Liver (tissue), 9 donors: Measurements from ENCODE around the gene IL12RB1. TPM values are rescaled to one million over a fixed set of nuclear protein-coding genes. Genes with fewer than 3 reads are reported as not detected.

ENCODE experiments used
- DNase-seq: peaks from one replicate; pipeline ENCODE4 v3.0.0-alpha.2; 2017; ENCODE audit warnings: low spot score
- H3K27ac ChIP-seq, 2 donors: one replicate each; pipeline ENCODE4 v1.7.0; 2013; ENCODE audit warnings: inconsistent platforms in 2 of 2, low read length in 2 of 2, control low read depth in 1 of 2, low read depth in 1 of 2, mild to moderate bottlenecking in 1 of 2
- H3K27me3 ChIP-seq, 4 donors: one replicate each; pipeline versions ENCODE4 v1.6.1 to v1.7.0; 2013; ENCODE audit warnings: low read length in 3 of 4, inconsistent platforms in 1 of 4, mild to moderate bottlenecking in 1 of 4, moderate library complexity in 1 of 4; ENCODE audit not compliant: control insufficient read depth in 4 of 4, insufficient read depth in 4 of 4
- H3K36me3 ChIP-seq, 4 donors: one replicate each; pipeline versions ENCODE4 v1.6.1 to v1.7.0; 2013; ENCODE audit warnings: low read length in 3 of 4, mild to moderate bottlenecking in 3 of 4, low read depth in 1 of 4, moderate library complexity in 1 of 4; ENCODE audit not compliant: control insufficient read depth in 4 of 4, insufficient read depth in 3 of 4
- H3K4me1 ChIP-seq, 4 donors: one replicate each; pipeline versions ENCODE4 v1.6.1 to v1.7.0; 2013; ENCODE audit warnings: low read length in 3 of 4, mild to moderate bottlenecking in 3 of 4, moderate library complexity in 1 of 4; ENCODE audit not compliant: control insufficient read depth in 4 of 4, insufficient read depth in 4 of 4
- H3K4me3 ChIP-seq, 3 donors: one replicate each; pipeline versions ENCODE4 v1.6.1 to v1.7.0; 2013; ENCODE audit warnings: low read length in 3 of 3, control low read depth in 1 of 3, low read depth in 1 of 3, mild to moderate bottlenecking in 1 of 3
- H3K9ac ChIP-seq, 2 donors: one replicate each; pipeline ENCODE4 v1.7.0; 2013; ENCODE audit warnings: low read length in 2 of 2, mild to moderate bottlenecking in 2 of 2, moderate library complexity in 2 of 2, control low read depth in 1 of 2, low read depth in 1 of 2
- H3K9me3 ChIP-seq, 4 donors: one replicate each; pipeline versions ENCODE4 v1.6.1 to v1.7.0; 2013; ENCODE audit warnings: low read length in 3 of 4; ENCODE audit not compliant: control insufficient read depth in 4 of 4
- CTCF ChIP-seq: fragments of 150-350 bp; IDR thresholded peaks from 2 replicates; pipeline ENCODE4 v1.5.1; 2017; ENCODE audit warnings: improper control_type of control experiment, low read depth, low read length; ENCODE audit not compliant: missing input control
- EGR1 ChIP-seq, 2 donors: IDR thresholded peaks; 2 replicates each; pipeline ENCODE4 v1.6.1; 2016 to 2018; ENCODE audit warnings: antibody characterized with exemption in 2 of 2, low read depth in 2 of 2
- FOXA1 ChIP-seq: IDR thresholded peaks from 2 replicates; pipeline ENCODE4 v1.6.1; 2016; ENCODE audit warnings: antibody characterized with exemption
- FOXA2 ChIP-seq: IDR thresholded peaks from 2 replicates; pipeline ENCODE4 v1.6.1; 2016; ENCODE audit warnings: antibody characterized with exemption
- GABPA ChIP-seq, 2 donors: IDR thresholded peaks in 1 of 2; conservative IDR thresholded peaks in 1 of 2; 2 replicates each; pipeline ENCODE4 v1.6.1; 2016; ENCODE audit warnings: antibody characterized with exemption in 2 of 2, mild to moderate bottlenecking in 1 of 2, moderate library complexity in 1 of 2
- HNF4A ChIP-seq, 2 donors: conservative IDR thresholded peaks; 2 replicates each; pipeline ENCODE4 v1.6.1; 2016; ENCODE audit warnings: antibody characterized with exemption in 2 of 2, mild to moderate bottlenecking in 2 of 2
- HNF4G ChIP-seq: IDR thresholded peaks from 2 replicates; pipeline ENCODE4 v1.6.1; 2016; ENCODE audit warnings: antibody characterized with exemption
- JUND ChIP-seq, 2 donors: IDR thresholded peaks; 2 replicates each; pipeline ENCODE4 v1.6.1; 2016; ENCODE audit warnings: antibody characterized with exemption in 2 of 2
- MAX ChIP-seq: IDR thresholded peaks from 2 replicates; pipeline ENCODE4 v1.6.1; 2016; ENCODE audit warnings: antibody characterized with exemption
- NR2F2 ChIP-seq: IDR thresholded peaks from 2 replicates; pipeline ENCODE4 v1.6.1; 2016; ENCODE audit warnings: antibody characterized with exemption
- RAD21 ChIP-seq, 2 donors: IDR thresholded peaks; 2 replicates each; pipeline ENCODE4 v1.6.1; 2016; ENCODE audit warnings: antibody characterized with exemption in 2 of 2, mild to moderate bottlenecking in 2 of 2
- REST ChIP-seq: IDR thresholded peaks from 2 replicates; pipeline ENCODE4 v1.6.1; 2016; ENCODE audit warnings: antibody characterized with exemption, mild to moderate bottlenecking
- RXRA ChIP-seq, 2 donors: IDR thresholded peaks; 2 replicates each; pipeline ENCODE4 v1.6.1; 2017 to 2018; ENCODE audit warnings: antibody characterized with exemption in 2 of 2, mild to moderate bottlenecking in 1 of 2
- SP1 ChIP-seq: IDR thresholded peaks from 2 replicates; pipeline ENCODE4 v1.6.1; 2018; ENCODE audit warnings: antibody characterized with exemption, mild to moderate bottlenecking
- TAF1 ChIP-seq: conservative IDR thresholded peaks from 2 replicates; pipeline ENCODE4 v1.6.1; 2016; ENCODE audit warnings: antibody characterized with exemption, mild to moderate bottlenecking
- YY1 ChIP-seq: IDR thresholded peaks from 2 replicates; pipeline ENCODE4 v1.6.1; 2016; ENCODE audit warnings: antibody characterized with exemption, mild to moderate bottlenecking
- WGBS: extraction: QIAGEN DNeasy Blood & Tissue Kit; methylation state at CpG from one replicate; pipeline ENCODE4 v1.1.7; 2013; 5-methylcytosine and 5-hydroxymethylcytosine counted together
- polyA plus RNA-seq, 2 donors: library from polyadenylated mRNA; stranded (reverse) in 1 of 2; unstranded in 1 of 2; fragments of 200-250 nt in 1 of 2; fragments of >200 nt in 1 of 2; fragmentation: Nextera tagmentation in 1 of 2; extraction: Ambion mirVana in 1 of 2; gene quantifications; one replicate each; pipeline versions ENCODE4 v1.2.1 to v1.2.3, GENCODE V29; 2013 to 2015
- total RNA-seq, 2 donors: library from RNA; depleted of rRNA; stranded (reverse); fragments of >200 nt; gene quantifications; one replicate each; pipeline ENCODE4 v1.2.3, GENCODE V29; 2014
- TF ChIP-seq, protein P1 (sequence below): IDR thresholded peaks from 2 replicates; pipeline ENCODE4 v1.6.1; 2016; ENCODE audit warnings: antibody characterized with exemption
- TF ChIP-seq, protein P2 (sequence below): IDR thresholded peaks from 2 replicates; pipeline ENCODE4 v1.6.1; 2016; ENCODE audit warnings: antibody characterized with exemption
- donor health status: healthy.
- donor health status: healthy.
- donor health status: healthy.
- donor health status: healthy.
- donor health status: healthy.

The IL12RB1 gene
- total and polyA plus RNA-seq, 4 donors, result 0.43 to 2.4 (median 1.1) TPM

DNA sequence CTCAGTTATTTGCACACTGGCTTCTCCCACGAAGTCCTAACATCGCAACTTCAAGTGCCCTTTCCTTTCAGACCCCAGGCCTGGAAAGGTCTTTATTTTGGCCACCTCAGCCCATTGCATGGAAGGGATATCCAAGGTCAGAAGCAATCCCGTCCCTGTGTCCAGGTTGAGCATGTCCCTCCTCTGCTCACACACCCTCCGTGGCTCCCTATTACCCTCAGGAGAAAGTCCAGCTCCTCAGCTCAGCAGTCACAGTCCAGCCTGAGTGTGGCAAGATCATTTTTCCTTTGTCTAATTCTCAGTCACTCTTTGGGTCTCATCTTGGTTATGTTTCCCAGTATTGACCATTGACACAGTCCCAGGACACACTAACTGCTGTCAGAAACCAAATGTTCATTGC is 59.6 kb downstream of the IL12RB1 start:
- Histone ChIP-seq H3K9me3 (no peaks in the 10 kb centered on the region), H3K9ac (no peak overlapping the region), H3K27ac (no peak overlapping the region), H3K4me1 (peaks cover 3 to 21% (median 10%) of the 10 kb centered on the region in 4 donors), H3K27me3 (no peaks in the 10 kb centered on the region), H3K36me3 (no peaks in the 10 kb centered on the region), H3K4me3 (no peak overlapping the region)
- 95% methylated on average over 4 of the region's 4 CpGs for WGBS
- DNase-seq, result no peak
- TF ChIP-seq TAF1 (no peak), HNF4A (conservative IDR thresholded peaks at IDR 0.05) (no peak), JUND (IDR thresholded peaks at IDR 0.05) (no peak), HNF4G (no peak), MAX (no peak), REST (no peak), YY1 (no peak), SP1 (no peak), EGR1 (IDR thresholded peaks at IDR 0.05; ENCODE audit: low read depth in 2 of 2) (no peak), GABPA (IDR thresholded peaks at IDR 0.05 in 1 of 2, conservative IDR thresholded peaks at IDR 0.05 in 1 of 2) (no peak), FOXA2 (no peak), RAD21 (IDR thresholded peaks at IDR 0.05) (no peak), CTCF (no peak), NR2F2 (no peak), FOXA1 (no peak), RXRA (IDR thresholded peaks at IDR 0.05) (no peak)
- TF ChIP-seq, protein P1, sequence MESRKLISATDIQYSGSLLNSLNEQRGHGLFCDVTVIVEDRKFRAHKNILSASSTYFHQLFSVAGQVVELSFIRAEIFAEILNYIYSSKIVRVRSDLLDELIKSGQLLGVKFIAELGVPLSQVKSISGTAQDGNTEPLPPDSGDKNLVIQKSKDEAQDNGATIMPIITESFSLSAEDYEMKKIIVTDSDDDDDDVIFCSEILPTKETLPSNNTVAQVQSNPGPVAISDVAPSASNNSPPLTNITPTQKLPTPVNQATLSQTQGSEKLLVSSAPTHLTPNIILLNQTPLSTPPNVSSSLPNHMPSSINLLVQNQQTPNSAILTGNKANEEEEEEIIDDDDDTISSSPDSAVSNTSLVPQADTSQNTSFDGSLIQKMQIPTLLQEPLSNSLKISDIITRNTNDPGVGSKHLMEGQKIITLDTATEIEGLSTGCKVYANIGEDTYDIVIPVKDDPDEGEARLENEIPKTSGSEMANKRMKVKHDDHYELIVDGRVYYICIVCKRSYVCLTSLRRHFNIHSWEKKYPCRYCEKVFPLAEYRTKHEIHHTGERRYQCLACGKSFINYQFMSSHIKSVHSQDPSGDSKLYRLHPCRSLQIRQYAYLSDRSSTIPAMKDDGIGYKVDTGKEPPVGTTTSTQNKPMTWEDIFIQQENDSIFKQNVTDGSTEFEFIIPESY, result no peak
- TF ChIP-seq, protein P2, sequence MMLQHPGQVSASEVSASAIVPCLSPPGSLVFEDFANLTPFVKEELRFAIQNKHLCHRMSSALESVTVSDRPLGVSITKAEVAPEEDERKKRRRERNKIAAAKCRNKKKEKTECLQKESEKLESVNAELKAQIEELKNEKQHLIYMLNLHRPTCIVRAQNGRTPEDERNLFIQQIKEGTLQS, result no peak
